HG03280 (cell line): Measurements from ENCODE around the gene PLPPR1.
A peak's percentile ranks its signal among the peaks of the same experiment; 100 is the strongest.

Source experiments
- ATAC-seq: cut with Tn5 transposase; IDR thresholded peaks from one replicate; pipeline ENCODE4 v1.9.1; 2021; ENCODE audit warnings: mild to moderate bottlenecking, moderate library complexity; ENCODE audit not compliant: unreplicated experiment

Gene PLPPR1

GRCh38 chr9:101197026-101197425 is 168.5 kb downstream of the PLPPR1 start:
- no peak for ATAC-seq

- no peak for ATAC-seq
These were observed 172.3 kb downstream of the PLPPR1 start for GRCh38 chr9:101200852-101201251.

- ATAC-seq = no peak
These were observed 173.1 kb downstream of the PLPPR1 start for GRCh38 chr9:101201630-101202029.

- ATAC-seq = no peak
These were observed 181.1 kb downstream of the PLPPR1 start for GRCh38 chr9:101209670-101210069.

- ATAC-seq = no peak
These were observed 184.1 kb downstream of the PLPPR1 start for GRCh38 chr9:101212661-101213060.

GRCh38 chr9:101219030-101219429 is 190.5 kb downstream of the PLPPR1 start:
- ATAC-seq = no peak

- no peak for ATAC-seq
These were observed 191.8 kb downstream of the PLPPR1 start for GRCh38 chr9:101220341-101220740.

- no peak for ATAC-seq
These were observed 196.7 kb downstream of the PLPPR1 start for GRCh38 chr9:101225271-101225670.

GRCh38 chr9:101226161-101226560 is 197.6 kb downstream of the PLPPR1 start:
- no peak for ATAC-seq

- no peak for ATAC-seq
These were observed 198.3 kb downstream of the PLPPR1 start for GRCh38 chr9:101226803-101227202.

GRCh38 chr9:101229606-101230005 is 201.1 kb downstream of the PLPPR1 start:
- ATAC-seq = no peak

- ATAC-seq = no peak
These were observed 204.0 kb downstream of the PLPPR1 start for GRCh38 chr9:101232405-101232977.

- peak; percentile 60 for ATAC-seq
These were observed 206.8 kb downstream of the PLPPR1 start for GRCh38 chr9:101235105-101235866.

GRCh38 chr9:101242651-101243050 is 214.1 kb downstream of the PLPPR1 start:
- ATAC-seq = no peak

GRCh38 chr9:101246691-101247090 is 218.2 kb downstream of the PLPPR1 start:
- no peak for ATAC-seq

- ATAC-seq = no peak
These were observed 218.8 kb downstream of the PLPPR1 start for GRCh38 chr9:101247297-101247696.

GRCh38 chr9:101254733-101255433 is 226.4 kb downstream of the PLPPR1 start:
- ATAC-seq = no peak

- ATAC-seq = no peak
These were observed 236.2 kb downstream of the PLPPR1 start for GRCh38 chr9:101264727-101265126.

GRCh38 chr9:101265261-101265660 is 236.7 kb downstream of the PLPPR1 start:
- no peak for ATAC-seq

- no peak for ATAC-seq
These were observed 239.9 kb downstream of the PLPPR1 start for GRCh38 chr9:101268426-101268825.

- ATAC-seq = no peak
These were observed 241.2 kb downstream of the PLPPR1 start for GRCh38 chr9:101269591-101270283.
